SU-DHL-6 (cell line): Measurements from ENCODE around the gene HSDL1.

Source experiments
- H2AFZ ChIP-seq: fragments of 200-600 bp; sonication (generic); 2 replicates; pipeline ENCODE4 v1.6.1; 2014; ENCODE audit warnings: low read depth, mild to moderate bottlenecking, moderate library complexity, mixed read lengths, antibody characterized with exemption, low read length; ENCODE audit not compliant: severe bottlenecking
- H3F3A ChIP-seq: fragments of 200-600 bp; shearing (Covaris generic); 2 replicates; pipeline ENCODE4 v1.6.0; 2016; ENCODE audit warnings: antibody characterized with exemption, mild to moderate bottlenecking; ENCODE audit not compliant: insufficient read depth
- H3K27ac ChIP-seq: fragments of 200-600 bp; sonication (generic); 2 replicates; pipeline ENCODE4 v1.5.1; 2016; ENCODE audit warnings: low read depth, mild to moderate bottlenecking, low read length, moderate library complexity, mixed read lengths
- H3K27me3 ChIP-seq: fragments of 200-600 bp; sonication (generic), shearing (Covaris generic); 2 replicates; pipeline ENCODE4 v1.6.0; 2014; ENCODE audit warnings: mild to moderate bottlenecking, low read length
- H3K36me3 ChIP-seq: fragments of 200-600 bp; sonication (generic); 2 replicates; pipeline ENCODE4 v1.6.1; 2014; ENCODE audit warnings: mild to moderate bottlenecking, low read length, mixed read lengths
- H3K4me2 ChIP-seq: fragments of 300-600, 200-600 bp; shearing (Covaris generic), sonication (generic); 2 replicates; pipeline ENCODE4 v1.6.0; 2014; ENCODE audit warnings: low read length, low read depth, mild to moderate bottlenecking; ENCODE audit not compliant: poor library complexity, severe bottlenecking
- H3K4me3 ChIP-seq: fragments of 200-600 bp; sonication (generic); 2 replicates; pipeline ENCODE4 v1.5.1; 2014; ENCODE audit warnings: antibody characterized with exemption, low read length, mild to moderate bottlenecking, mixed read lengths; ENCODE audit not compliant: insufficient read depth, poor library complexity, severe bottlenecking
- H3K79me2 ChIP-seq: fragments of 200-600 bp; sonication (generic); 2 replicates; pipeline ENCODE4 v1.6.1; 2014; ENCODE audit warnings: mild to moderate bottlenecking, low read length, moderate library complexity; ENCODE audit not compliant: insufficient read depth
- H3K9ac ChIP-seq: fragments of 200-600 bp; sonication (generic); 2 replicates; pipeline ENCODE4 v1.7.0; 2014; ENCODE audit warnings: mild to moderate bottlenecking, low read length
- H3K9me2 ChIP-seq: fragments of 200-600 bp; sonication (generic); replicated peaks from 2 replicates; pipeline ENCODE4 v1.6.1; 2014; ENCODE audit warnings: low read length; ENCODE audit not compliant: insufficient read depth
- H3K9me3 ChIP-seq: fragments of 200-600 bp; sonication (generic); 2 replicates; pipeline ENCODE4 v1.6.1; 2014; ENCODE audit warnings: low read length, mixed read lengths; ENCODE audit not compliant: insufficient read depth
- H4K20me1 ChIP-seq: fragments of 200-600 bp; sonication (generic); 2 replicates; pipeline ENCODE4 v1.6.1; 2014; ENCODE audit warnings: low read depth, mild to moderate bottlenecking, antibody characterized with exemption, low read length, moderate library complexity, mixed read lengths
- EZH2phosphoT487 ChIP-seq: fragments of 200-600 bp; sonication (generic), shearing (Covaris generic); conservative IDR thresholded peaks from 2 replicates; pipeline ENCODE4 v1.6.1; 2018; ENCODE audit warnings: mild to moderate bottlenecking, antibody characterized with exemption, low read length, moderate library complexity, mixed read lengths
- TF ChIP-seq, protein P1 (sequence below): fragments of 200-600 bp; sonication (generic); IDR thresholded peaks from one replicate; pipeline ENCODE4 v1.5.1; 2017; ENCODE audit warnings: antibody characterized with exemption, mild to moderate bottlenecking, low read length, moderate library complexity; ENCODE audit not compliant: insufficient read depth, poor library complexity, severe bottlenecking

HSDL1 gene

DNA sequence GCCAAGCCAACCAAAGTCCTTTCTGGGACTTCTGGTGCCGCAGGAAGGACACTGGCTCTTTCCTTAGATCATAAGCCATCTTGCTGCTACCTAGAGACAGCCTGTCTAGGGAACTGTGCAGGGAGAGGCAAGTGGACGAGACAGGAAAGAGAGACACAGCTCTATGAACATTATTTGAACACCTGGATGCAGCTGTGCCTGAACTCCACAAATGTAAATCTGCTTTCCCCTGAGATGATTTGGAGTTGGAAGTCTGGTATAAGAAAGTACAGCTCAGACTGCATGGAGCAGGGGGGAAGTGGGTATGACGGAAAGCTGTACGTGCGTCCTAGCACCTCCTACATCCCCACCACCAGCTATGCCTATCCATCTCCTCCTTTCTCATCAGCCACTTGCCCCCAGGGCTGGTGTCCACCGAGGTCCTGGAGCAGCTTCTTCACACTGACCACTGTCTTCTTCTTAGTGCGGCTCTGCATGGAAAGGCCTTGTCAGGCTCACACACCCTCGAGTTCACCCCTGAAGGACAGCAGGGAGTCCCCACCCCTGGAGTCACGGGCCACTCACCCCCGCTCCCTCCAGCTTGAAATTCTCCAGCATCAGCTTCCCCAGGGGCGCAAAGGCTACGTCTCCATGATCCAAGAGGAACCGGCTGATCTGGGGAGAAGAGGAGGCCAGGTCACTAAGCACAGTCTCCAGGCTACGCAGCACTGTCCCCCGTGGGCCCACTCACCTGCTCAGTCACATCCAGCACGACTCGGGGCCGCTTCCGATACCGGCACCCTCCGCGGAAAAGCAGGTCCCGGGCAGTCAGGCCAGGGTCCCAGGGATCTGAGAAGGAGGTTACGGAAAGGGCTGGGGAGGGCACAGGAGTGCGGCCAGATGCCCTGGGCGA is 37.9 kb upstream of the HSDL1 start:
- no peaks in the 10 kb centered on the region for H4K20me1 ChIP-seq
- H3K9me3 ChIP-seq, result no peaks in the 10 kb centered on the region
- H3K36me3 ChIP-seq, result no peaks in the 10 kb centered on the region
- H3F3A ChIP-seq, result no peaks in the 10 kb centered on the region
- no peak overlapping the region for H3K27ac ChIP-seq
- no peak for TF ChIP-seq EZH2phosphoT487
- TF ChIP-seq, protein P1, sequence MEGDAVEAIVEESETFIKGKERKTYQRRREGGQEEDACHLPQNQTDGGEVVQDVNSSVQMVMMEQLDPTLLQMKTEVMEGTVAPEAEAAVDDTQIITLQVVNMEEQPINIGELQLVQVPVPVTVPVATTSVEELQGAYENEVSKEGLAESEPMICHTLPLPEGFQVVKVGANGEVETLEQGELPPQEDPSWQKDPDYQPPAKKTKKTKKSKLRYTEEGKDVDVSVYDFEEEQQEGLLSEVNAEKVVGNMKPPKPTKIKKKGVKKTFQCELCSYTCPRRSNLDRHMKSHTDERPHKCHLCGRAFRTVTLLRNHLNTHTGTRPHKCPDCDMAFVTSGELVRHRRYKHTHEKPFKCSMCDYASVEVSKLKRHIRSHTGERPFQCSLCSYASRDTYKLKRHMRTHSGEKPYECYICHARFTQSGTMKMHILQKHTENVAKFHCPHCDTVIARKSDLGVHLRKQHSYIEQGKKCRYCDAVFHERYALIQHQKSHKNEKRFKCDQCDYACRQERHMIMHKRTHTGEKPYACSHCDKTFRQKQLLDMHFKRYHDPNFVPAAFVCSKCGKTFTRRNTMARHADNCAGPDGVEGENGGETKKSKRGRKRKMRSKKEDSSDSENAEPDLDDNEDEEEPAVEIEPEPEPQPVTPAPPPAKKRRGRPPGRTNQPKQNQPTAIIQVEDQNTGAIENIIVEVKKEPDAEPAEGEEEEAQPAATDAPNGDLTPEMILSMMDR, result no peak
- H3K27me3 ChIP-seq, result no peaks in the 10 kb centered on the region
- no peak overlapping the region for H3K4me2 ChIP-seq
- H2AFZ ChIP-seq, result no peak overlapping the region
- H3K4me3 ChIP-seq, result no peak overlapping the region
- H3K79me2 ChIP-seq, result peaks cover 25% of the 10 kb centered on the region
- H3K9me2 ChIP-seq, result no peaks in the 10 kb centered on the region
- no peak overlapping the region for H3K9ac ChIP-seq

GRCh38 chr16:84182104-84182503 is 37.1 kb upstream of the HSDL1 start:
- no peak for TF ChIP-seq EZH2phosphoT487
- TF ChIP-seq, protein P1, result no peak
- Histone ChIP-seq H3K27me3 (no peaks in the 10 kb centered on the region), H2AFZ (no peak overlapping the region), H3K9me3 (no peaks in the 10 kb centered on the region), H3K9me2 (no peaks in the 10 kb centered on the region), H3K4me3 (no peak overlapping the region), H3F3A (no peaks in the 10 kb centered on the region), H3K4me2 (no peak overlapping the region), H3K9ac (no peak overlapping the region), H4K20me1 (no peaks in the 10 kb centered on the region), H3K27ac (no peak overlapping the region), H3K79me2 (peaks cover 25% of the 10 kb centered on the region), H3K36me3 (no peaks in the 10 kb centered on the region)

- H3K36me3 ChIP-seq, result no peaks in the 10 kb centered on the region
- no peak overlapping the region for H3K4me2 ChIP-seq
Measured at GRCh38 chr16:84181144-84181915, 36.4 kb upstream of the HSDL1 start.

More at GRCh38 chr16:84181144-84181915, 36.4 kb upstream of the HSDL1 start:
- Histone ChIP-seq H3K4me3 (no peak overlapping the region), H2AFZ (no peak overlapping the region), H3K9me2 (no peaks in the 10 kb centered on the region), H3K9me3 (no peaks in the 10 kb centered on the region), H4K20me1 (no peaks in the 10 kb centered on the region), H3K27me3 (no peaks in the 10 kb centered on the region), H3F3A (no peaks in the 10 kb centered on the region), H3K27ac (no peak overlapping the region), H3K9ac (no peak overlapping the region), H3K79me2 (peaks cover 20% of the 10 kb centered on the region)
- TF ChIP-seq, protein P1, result no peak
- no peak for TF ChIP-seq EZH2phosphoT487
